NT2/D1 (cell line): ENCODE measurements around the gene DGAT2.

Experiments
- YY1 ChIP-seq: IDR thresholded peaks from 2 replicates; pipeline ENCODE4 v1.6.1; 2011; ENCODE audit not compliant: insufficient read length, insufficient read depth
- ZNF274 ChIP-seq: IDR thresholded peaks from 2 replicates; pipeline ENCODE4 v1.6.1; 2011; ENCODE audit warnings: mild to moderate bottlenecking, low read depth, low read length

DNA sequence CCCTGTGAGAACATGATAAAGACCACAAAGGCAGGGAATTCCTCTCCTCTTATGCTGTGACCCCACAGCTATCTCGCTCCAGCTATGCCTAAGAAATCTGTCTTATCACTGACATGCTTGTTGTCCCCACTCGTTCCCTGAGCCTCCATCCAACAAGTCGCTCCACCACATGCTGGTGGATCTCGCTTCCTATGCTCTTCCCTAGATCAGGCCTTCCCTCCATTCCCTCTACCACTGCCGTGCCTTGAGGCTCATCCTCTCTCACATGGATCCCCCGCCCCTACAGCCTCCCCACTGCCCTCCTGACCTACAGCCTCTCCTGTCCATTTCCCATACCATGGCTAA lies 1.4 kb upstream of the DGAT2 start:
- no peak for TF ChIP-seq YY1
- no peak for TF ChIP-seq ZNF274
